Caco-2 (cell line): ENCODE results near the gene NEK11. TPM values are rescaled to one million over a fixed set of nuclear protein-coding genes. Genes with fewer than 3 reads are reported as not detected.

Experiments used
- BruUV-seq: library from RNA; stranded (reverse); fragments of 400-500 nt; replicated peaks from 2 replicates; lab custom pipeline; 2021; lab: Mats Ljungman, UMichigan
- CTCF ChIA-PET: fragments of 300-600 bp; sonication (Branson Sonifier 250); formaldehyde crosslinking; loops from one replicate; lab custom pipeline; 2022; ENCODE audit warnings: antibody characterized with exemption; lab: Charles Lee
- POLR2A ChIA-PET: fragments of 300-600 bp; sonication (Branson Sonifier 250); formaldehyde crosslinking; loops from one replicate; lab custom pipeline; 2022; ENCODE audit warnings: antibody characterized with exemption; lab: Charles Lee
- DNase-seq, 2 experiments: peaks; one replicate each; pipeline versions ENCODE4 v3.0.0 to v3.0.0-alpha.2; 2020 to 2022
- H3K27me3 ChIP-seq: replicated peaks from 2 replicates; pipeline ENCODE4 v1.6.0; 2011; ENCODE audit warnings: low read length; ENCODE audit not compliant: control insufficient read depth, insufficient read depth
- H3K36me3 ChIP-seq: 2 replicates; pipeline ENCODE4 v1.5.1; 2011; ENCODE audit warnings: low read length; ENCODE audit not compliant: control insufficient read depth, insufficient read depth
- H3K4me1 ChIP-seq: fragments of 250-450 bp; sonication (Bioruptor Pico); 2 replicates; pipeline ENCODE4 v1.5.1; 2020; ENCODE audit warnings: mild to moderate bottlenecking
- H3K4me3 ChIP-seq: 2 replicates; pipeline ENCODE4 v1.5.1; 2011; ENCODE audit warnings: low read depth, mild to moderate bottlenecking, control low read depth, low read length
- H3K9me3 ChIP-seq: fragments of 250-450 bp; sonication (Bioruptor Pico); 2 replicates; pipeline ENCODE4 v1.5.1; 2020; ENCODE audit warnings: mild to moderate bottlenecking, moderate library complexity
- H3K27ac Mint-ChIP-seq: one replicate; pipeline ENCODE4 v1.8.0; 2022; ENCODE audit warnings: mixed read lengths; ENCODE audit not compliant: unreplicated experiment
- H3K27me3 Mint-ChIP-seq: one replicate; pipeline ENCODE4 v1.8.0; 2022; ENCODE audit warnings: mixed read lengths; ENCODE audit not compliant: insufficient read depth, unreplicated experiment
- H3K36me3 Mint-ChIP-seq: one replicate; pipeline ENCODE4 v1.8.0; 2022; ENCODE audit warnings: mild to moderate bottlenecking, mixed read lengths; ENCODE audit not compliant: insufficient read depth, unreplicated experiment
- H3K4me1 Mint-ChIP-seq: one replicate; pipeline ENCODE4 v1.8.0; 2022; ENCODE audit warnings: low read depth, mixed read lengths; ENCODE audit not compliant: unreplicated experiment
- H3K4me3 Mint-ChIP-seq: one replicate; pipeline ENCODE4 v1.8.0; 2022; ENCODE audit warnings: mild to moderate bottlenecking, moderate library complexity, mixed read lengths; ENCODE audit not compliant: unreplicated experiment
- H3K9me3 Mint-ChIP-seq: one replicate; pipeline ENCODE4 v1.8.0; 2022; ENCODE audit warnings: mixed read lengths; ENCODE audit not compliant: unreplicated experiment
- intact Hi-C: fragments of 100-400 bp; cut with micrococcal nuclease; formaldehyde crosslinking; loops from one replicate; pipeline ENCODE4 v1.10.0; 2022; ENCODE audit not compliant: unreplicated experiment
- total RNA-seq: library from RNA; stranded (reverse); gene quantifications from 2 replicates; pipeline ENCODE4 v1.2.3, GENCODE V29; 2022
- TF ChIP-seq, protein P1 (sequence below), 2 experiments: fragments of 200-600 bp in 1 of 2; IDR thresholded peaks; 1 replicate in 1 of 2; 2 replicates in 1 of 2; pipeline versions ENCODE4 v1.5.1 to v1.8.0; 2011 to 2022; ENCODE audit warnings: antibody characterized with exemption in 1 of 2, control low read depth in 1 of 2, inconsistent platforms in 1 of 2, low read depth in 1 of 2, low read length in 1 of 2, mild to moderate bottlenecking in 1 of 2, moderate library complexity in 1 of 2; ENCODE audit not compliant: insufficient read depth in 1 of 2, severe bottlenecking in 1 of 2, unreplicated experiment in 1 of 2

Gene NEK11
- total RNA-seq, 1 experiment from 2014 or later = 4.4 TPM

- POLR2A ChIA-PET = no interaction called here
- no peaks in the 10 kb centered on the region for H3K9me3 ChIP-seq
- H3K4me3 Mint-ChIP-seq = no peak overlapping the region
- H3K4me1 ChIP-seq = peaks cover 10% of the 10 kb centered on the region
- intact Hi-C loops = no loop called here
- no peaks in the 10 kb centered on the region for H3K27me3 ChIP-seq
- no peaks in the 10 kb centered on the region for H3K27me3 Mint-ChIP-seq
- no peak for DNase-seq
- no peaks in the 10 kb centered on the region for H3K9me3 Mint-ChIP-seq
- no peaks in the 10 kb centered on the region for H3K36me3 ChIP-seq
- no peak overlapping the region for H3K4me3 ChIP-seq
- no peaks in the 10 kb centered on the region for H3K36me3 Mint-ChIP-seq
- BruUV-seq = no TSS peak
- H3K4me1 Mint-ChIP-seq = no peaks in the 10 kb centered on the region
- no peak overlapping the region for H3K27ac Mint-ChIP-seq
- TF ChIP-seq, protein P1, sequence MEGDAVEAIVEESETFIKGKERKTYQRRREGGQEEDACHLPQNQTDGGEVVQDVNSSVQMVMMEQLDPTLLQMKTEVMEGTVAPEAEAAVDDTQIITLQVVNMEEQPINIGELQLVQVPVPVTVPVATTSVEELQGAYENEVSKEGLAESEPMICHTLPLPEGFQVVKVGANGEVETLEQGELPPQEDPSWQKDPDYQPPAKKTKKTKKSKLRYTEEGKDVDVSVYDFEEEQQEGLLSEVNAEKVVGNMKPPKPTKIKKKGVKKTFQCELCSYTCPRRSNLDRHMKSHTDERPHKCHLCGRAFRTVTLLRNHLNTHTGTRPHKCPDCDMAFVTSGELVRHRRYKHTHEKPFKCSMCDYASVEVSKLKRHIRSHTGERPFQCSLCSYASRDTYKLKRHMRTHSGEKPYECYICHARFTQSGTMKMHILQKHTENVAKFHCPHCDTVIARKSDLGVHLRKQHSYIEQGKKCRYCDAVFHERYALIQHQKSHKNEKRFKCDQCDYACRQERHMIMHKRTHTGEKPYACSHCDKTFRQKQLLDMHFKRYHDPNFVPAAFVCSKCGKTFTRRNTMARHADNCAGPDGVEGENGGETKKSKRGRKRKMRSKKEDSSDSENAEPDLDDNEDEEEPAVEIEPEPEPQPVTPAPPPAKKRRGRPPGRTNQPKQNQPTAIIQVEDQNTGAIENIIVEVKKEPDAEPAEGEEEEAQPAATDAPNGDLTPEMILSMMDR (IDR thresholded peaks at IDR 0.05; ENCODE audit: insufficient read depth in 1 of 2, low read depth in 1 of 2, low read length in 1 of 2, severe bottlenecking in 1 of 2, unreplicated experiment in 1 of 2) = no peak
- CTCF ChIA-PET = no interaction called here
Observed at GRCh38 chr3:131396170-131396569, 369.5 kb downstream of the NEK11 start.

GRCh38 chr3:131397889-131398288 is 371.2 kb downstream of the NEK11 start:
- H3K27me3 Mint-ChIP-seq = no peaks in the 10 kb centered on the region
- H3K27ac Mint-ChIP-seq = no peak overlapping the region
- Histone ChIP-seq H3K9me3 (no peaks in the 10 kb centered on the region), H3K4me3 (no peak overlapping the region), H3K36me3 (no peaks in the 10 kb centered on the region), H3K4me1 (peaks cover 10% of the 10 kb centered on the region), H3K27me3 (no peaks in the 10 kb centered on the region)
- intact Hi-C loops = no loop called here
- H3K4me1 Mint-ChIP-seq = no peaks in the 10 kb centered on the region
- TF ChIP-seq, protein P1 (IDR thresholded peaks at IDR 0.05; ENCODE audit: insufficient read depth in 1 of 2, low read depth in 1 of 2, low read length in 1 of 2, severe bottlenecking in 1 of 2, unreplicated experiment in 1 of 2) = no peak
- DNase-seq = no peak
- no peaks in the 10 kb centered on the region for H3K36me3 Mint-ChIP-seq
- ChIA-PET CTCF (no interaction called here), POLR2A (no interaction called here)
- BruUV-seq = no TSS peak
- H3K4me3 Mint-ChIP-seq = no peak overlapping the region
- H3K9me3 Mint-ChIP-seq = no peaks in the 10 kb centered on the region

Other genes with a start within 250 kb of the NEK11 start
- gene ATP2C1, start 132.8 kb upstream of the NEK11 start, total RNA-seq = 64.9 and 80.4 TPM in 2 replicates
- 8.7 and 11.0 TPM in 2 replicates for gene ASTE1, start 52 bp upstream of the NEK11 start, total RNA-seq